HG02623 (cell line): ENCODE data around the gene SRGAP2C.
"Not testable (repeated sequence)": the region's sequence is repeated elsewhere in the genome, so short reads cannot be mapped to it uniquely, and the experiment has no call there.

Source experiments
- ATAC-seq: cut with Tn5 transposase; IDR thresholded peaks from one replicate; pipeline ENCODE4 v1.9.1; 2021; ENCODE audit warnings: moderate library complexity; ENCODE audit not compliant: unreplicated experiment

The SRGAP2C gene

DNA sequence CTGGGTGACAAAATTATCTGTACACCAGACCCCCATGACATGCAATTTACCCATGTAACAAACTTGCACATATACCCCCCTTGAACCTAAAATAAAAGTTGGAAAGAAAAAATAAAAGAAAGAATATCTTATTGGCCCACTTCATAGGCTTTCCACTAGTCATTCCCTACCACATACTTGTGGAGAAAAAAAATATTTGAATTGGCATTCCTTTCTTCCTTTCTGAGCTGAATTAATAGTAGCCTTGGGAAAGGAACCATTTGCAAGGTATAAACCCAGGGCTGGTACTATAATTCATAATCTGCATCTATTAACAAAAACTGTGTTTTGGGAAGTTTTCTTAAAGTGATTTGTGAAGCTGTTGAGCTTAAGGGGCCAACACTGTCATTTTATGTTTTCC lies 140.0 kb downstream of the SRGAP2C start:
- not testable (repeated sequence) for ATAC-seq

GRCh38 chr1:121332141-121332540 lies 147.4 kb downstream of the SRGAP2C start:
- ATAC-seq = not testable (repeated sequence)

- not testable (repeated sequence) for ATAC-seq
These were observed 148.1 kb downstream of the SRGAP2C start for GRCh38 chr1:121332599-121333562.

DNA sequence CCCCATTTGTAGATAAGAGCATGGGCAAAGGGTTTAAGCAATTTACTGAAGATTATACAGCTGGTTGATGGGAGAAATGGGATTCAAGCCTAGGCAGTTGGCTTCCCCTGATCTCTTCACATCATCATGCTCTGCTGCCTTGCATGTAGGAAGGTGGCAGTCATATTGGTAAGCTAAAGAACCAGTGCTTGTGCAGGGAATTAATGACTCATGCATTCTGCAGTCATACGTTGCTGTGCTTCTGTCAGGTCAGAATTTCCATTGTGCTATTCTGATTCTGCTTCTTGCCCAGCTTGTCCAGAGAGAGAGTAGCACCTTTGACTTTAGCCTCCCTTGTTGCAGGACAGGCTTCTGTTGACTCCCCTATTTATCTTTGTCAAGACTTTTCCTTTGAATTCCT lies 153.2 kb downstream of the SRGAP2C start:
- ATAC-seq = not testable (repeated sequence)

GRCh38 chr1:121339611-121340010 lies 154.8 kb downstream of the SRGAP2C start:
- not testable (repeated sequence) for ATAC-seq

DNA sequence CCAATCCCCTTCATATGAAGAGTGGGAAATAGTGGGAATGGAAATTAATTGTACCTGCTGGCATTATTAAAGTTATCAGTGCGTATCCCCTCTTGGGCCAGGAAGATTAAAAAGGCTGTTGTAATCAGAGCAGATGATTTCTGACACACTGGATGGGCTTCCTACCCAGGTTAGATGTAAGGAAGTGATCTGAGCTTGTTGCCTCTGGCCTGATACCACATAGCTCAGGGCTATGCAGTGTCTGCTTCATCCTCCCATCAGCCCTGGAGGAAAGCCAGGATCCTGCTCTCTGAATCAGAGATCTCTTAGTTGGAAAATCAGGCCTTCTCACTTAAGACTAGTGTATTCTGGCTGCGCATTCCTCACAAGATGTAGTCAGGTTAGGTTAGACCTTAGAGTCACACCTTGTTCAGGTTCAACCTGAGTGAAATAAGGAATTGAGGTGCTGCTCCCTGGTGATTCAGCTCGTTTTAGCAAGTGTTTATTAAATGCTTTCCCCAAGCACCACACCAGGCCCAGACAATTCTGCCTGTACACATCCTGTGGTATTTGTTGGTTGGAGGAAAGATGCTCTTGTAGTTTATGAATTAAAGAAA lies 158.6 kb downstream of the SRGAP2C start:
- not testable (repeated sequence) for ATAC-seq

DNA sequence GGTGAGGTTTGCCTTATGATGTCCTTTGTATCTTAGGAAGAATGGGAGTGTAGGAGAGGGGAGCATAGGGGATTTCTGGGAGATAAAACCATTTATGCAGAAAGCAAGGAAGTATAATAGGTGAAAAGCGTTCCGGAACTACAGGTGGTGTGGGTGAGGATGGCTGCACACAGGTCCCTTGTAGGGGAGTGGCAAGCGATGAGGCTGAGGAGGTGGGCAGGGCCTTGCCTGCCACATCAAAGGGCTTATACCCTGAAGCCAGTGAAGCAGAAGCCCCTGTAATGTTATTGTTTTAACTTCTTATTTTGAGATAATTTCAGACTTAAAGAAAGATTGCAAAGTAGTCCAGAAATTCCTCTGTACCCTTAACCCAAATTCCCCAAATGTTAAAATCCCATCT lies 159.6 kb downstream of the SRGAP2C start:
- not testable (repeated sequence) for ATAC-seq

DNA sequence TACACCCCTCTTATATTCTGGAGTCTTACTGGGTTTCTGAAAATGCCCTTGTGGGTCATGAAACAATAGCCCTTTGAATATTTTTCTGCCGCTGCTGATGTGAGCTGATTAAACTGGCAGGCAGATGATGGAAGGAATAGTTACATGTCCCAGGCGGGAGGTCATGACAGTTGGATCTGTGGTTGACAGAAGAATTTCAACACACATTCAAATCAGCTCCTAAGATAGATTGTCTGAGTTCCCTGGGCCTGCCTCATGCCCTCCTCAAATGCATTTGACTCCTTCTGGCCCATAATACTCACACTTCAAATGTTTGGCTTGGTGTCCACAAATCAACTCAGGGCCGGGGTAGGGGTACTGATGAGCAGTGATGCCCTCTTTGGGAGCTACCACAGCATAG lies 161.9 kb downstream of the SRGAP2C start:
- ATAC-seq = not testable (repeated sequence)

- ATAC-seq = not testable (repeated sequence)
These were observed 162.7 kb downstream of the SRGAP2C start for GRCh38 chr1:121347476-121347875.

DNA sequence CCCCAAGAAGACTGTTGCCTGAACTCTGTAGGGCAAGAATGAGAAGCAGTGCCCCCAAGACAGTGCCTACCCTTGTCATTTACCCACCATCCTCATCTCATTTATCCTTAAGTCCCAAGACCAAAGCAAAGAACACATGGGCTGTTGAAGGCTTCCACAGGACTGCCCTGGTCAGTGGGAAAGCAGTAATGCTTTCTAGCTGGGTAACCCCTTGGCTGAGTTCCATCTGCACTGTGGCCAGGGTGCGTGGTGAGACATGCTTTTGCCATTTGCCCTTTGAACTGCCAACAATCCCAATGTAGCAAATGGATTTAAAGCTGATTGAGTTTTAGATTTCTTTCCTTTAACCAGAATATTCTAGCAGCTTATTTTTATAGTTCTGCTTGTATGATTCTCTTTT lies 163.3 kb downstream of the SRGAP2C start:
- ATAC-seq = not testable (repeated sequence)

DNA sequence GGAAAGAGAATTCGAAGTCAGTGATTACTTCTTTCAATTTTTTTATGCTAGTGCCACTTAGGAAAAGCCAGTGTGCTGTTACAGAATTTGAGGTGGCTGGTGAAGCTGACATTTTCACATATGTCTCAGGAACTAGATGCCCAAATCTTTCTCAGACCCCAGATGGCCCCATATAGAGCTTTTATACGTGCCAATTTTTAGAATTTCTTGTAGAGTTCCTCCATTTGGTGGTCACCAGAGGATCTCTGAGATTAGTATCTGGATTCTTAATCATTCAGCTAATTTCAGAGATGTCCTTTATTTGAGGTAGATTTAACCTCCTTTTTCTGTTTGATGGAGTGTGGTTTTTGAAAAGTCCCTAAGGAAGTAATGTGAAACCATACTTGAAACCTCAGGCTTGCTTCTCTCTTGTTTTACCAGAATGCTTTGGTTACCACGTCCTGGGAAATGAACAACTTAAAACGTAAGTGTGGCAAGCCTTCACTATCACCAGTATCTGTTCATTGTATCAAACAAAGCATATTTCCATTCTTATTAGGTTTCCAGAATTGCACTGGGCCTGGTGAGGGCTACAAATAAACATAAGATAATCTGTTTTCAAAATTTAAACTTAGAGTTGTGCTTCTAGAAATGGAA lies 164.7 kb downstream of the SRGAP2C start:
- not testable (repeated sequence) for ATAC-seq

DNA sequence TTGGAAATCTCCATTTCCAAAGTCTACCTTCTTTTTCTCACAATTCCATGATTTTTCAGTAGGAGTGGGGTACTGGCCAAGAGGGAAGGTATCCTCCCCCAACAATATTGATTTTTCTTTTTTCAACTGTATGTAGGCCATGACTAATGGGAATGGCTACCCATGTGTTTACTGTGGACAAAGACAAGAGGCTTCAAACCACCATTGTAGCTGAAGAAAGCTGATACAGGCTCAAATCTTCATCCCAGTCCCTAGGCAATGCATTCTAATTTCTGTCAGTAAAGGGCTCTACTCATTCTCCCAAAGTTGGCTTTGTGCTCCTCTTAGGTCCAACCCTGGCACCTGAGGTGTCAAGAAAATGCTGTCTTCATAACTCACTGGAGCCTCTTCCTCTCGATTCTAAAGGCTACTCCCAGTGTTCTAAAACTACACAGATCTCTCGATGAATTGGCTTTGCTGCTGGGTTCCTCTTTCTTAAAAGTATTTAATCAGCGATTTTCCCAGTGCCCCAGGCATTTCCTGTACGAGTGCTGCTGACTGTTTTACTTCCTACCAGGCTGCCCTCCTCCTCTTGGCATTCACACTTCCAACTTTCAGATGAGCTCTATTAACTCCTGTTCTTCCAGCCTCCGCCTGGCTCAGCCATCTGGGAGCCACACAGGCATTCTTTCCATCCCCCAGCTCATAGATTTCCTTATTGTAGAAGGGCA lies 171.1 kb downstream of the SRGAP2C start:
- ATAC-seq = not testable (repeated sequence)

DNA sequence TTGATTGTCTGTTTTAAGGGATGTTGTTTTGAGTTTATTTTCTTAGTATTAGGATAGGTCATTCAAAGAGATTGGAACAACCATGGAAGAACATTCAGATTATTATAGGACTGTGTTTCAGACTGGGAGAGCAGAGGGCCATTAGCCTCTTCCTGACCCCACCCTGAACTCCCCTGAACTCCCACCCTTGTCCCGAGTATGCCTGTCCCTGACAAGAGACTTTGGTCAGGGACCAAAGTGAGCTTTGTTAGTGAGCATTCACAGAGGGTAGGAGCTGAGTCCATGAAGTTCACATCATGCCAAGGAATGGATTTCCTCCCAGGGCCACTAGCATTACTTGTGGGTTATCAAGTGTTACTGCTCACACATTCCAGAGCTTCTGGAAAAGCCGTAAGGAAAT lies 172.0 kb downstream of the SRGAP2C start:
- ATAC-seq = not testable (repeated sequence)

DNA sequence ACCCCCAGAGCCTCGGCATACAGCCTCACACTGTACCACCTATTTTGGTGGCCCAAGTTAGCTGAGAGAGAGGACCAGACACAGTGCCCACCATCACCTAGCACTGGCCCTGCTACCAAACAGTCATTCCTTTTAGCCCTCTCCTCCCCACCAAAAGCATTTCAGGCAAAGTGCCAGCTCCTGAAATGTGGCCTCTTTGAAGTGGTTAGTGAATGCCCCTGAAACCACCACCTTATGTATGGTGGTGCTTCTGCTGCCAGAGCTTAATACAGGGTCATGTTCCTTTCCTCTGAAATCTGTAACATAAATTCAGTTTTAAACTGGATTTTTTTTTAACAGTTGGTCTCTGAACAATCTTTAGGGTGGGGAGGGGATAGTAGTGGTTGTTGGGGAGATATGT lies 175.8 kb downstream of the SRGAP2C start:
- not testable (repeated sequence) for ATAC-seq

DNA sequence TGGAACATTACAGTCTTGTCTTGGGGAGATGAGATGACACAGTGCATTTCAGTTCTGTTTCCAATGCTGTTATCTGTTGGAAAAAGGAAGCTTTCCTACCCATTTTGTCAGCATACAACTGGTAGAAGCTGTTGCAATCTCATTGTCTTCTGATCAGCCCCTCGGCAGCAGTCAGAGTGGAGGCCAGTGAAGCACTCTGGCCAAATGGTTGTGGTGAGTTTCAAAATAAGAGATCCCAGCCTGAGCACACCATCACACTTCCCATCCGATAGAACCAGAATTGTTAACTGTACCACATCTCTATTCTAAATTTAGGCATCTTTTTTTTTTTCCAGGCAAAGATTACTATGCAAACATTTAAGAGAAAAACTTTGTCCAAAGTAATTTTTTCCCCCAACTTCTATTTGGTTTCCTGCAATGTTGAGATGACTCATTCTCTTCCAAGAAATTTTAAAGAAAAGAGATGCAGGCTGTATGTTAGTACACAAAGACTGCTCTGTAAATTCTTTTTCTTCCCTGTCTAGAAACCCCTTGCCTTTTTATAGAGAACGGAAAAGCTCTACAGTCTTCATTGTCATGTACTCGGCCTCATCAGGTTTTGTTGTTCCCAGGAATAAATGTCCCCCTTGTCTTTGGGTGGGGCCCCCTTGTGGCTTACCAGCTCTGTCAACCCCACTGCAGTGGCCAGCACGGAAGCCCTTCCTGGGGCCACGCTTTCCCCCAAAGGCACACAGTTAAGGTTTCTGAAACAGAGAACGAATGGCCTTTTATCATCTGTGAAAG lies 176.9 kb downstream of the SRGAP2C start:
- not testable (repeated sequence) for ATAC-seq

- not testable (repeated sequence) for ATAC-seq
These were observed 177.6 kb downstream of the SRGAP2C start for GRCh38 chr1:121362234-121362883.

- not testable (repeated sequence) for ATAC-seq
These were observed 180.5 kb downstream of the SRGAP2C start for GRCh38 chr1:121365316-121365715.

DNA sequence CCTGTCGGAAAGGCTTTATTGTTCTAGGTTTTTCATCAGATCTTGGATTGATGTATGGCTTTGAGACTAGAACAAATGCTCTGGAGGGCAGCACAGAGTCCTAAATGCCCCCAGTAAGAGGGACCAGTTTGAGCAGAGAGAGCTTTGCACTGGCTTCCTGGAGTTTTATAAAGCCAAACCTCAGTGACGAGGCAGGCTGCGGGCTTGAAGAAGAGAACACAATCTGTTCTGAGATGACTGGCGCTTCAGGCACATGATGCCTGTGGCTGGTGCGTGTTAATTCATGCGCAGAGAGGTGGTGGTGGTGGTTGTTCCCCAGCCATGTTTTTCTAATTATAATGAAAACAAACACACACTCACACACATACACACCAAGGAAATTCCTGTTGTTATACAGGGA lies 180.9 kb downstream of the SRGAP2C start:
- not testable (repeated sequence) for ATAC-seq

DNA sequence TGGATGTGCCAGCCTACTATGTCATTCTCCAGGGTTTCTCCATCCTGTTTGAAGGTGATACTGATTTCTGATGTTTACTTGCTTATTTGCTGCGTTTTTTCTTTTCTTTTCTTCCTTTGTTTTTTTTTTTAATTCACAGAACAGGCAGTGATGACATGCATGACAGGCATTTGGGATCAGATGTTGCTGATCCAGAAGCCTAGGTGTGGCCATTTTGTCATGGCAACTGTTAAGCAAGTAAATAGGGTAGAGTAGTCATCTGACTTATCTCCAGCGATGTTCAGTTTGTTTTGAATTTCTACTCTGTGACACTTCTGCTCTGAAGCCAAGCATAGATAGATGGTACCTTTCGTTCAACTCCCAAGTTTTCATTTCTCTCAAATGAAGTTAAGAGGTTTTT lies 181.4 kb downstream of the SRGAP2C start:
- not testable (repeated sequence) for ATAC-seq
